Activated CD8-positive, alpha-beta memory T cell treated with anti-CD3 and anti-CD28 coated beads for 1 hour (primary cell): ENCODE data around the gene TK2.
A peak's percentile ranks its signal among the peaks of the same experiment; 100 is the strongest.

Experiments
- DNase-seq, 2 donors: peaks; one replicate each; pipeline ENCODE4 v3.0.0-alpha.2; 2020; ENCODE audit warnings: low read depth in 1 of 2; ENCODE audit errors: extremely low read depth in 1 of 2

TK2 gene

GRCh38 chr16:66547101-66547989, 2.6 kb downstream of the TK2 start:
- DNase-seq = no peak

- DNase-seq = no peak
Measured at GRCh38 chr16:66544016-66544757, 5.7 kb downstream of the TK2 start.

- DNase-seq = no peak
Measured at GRCh38 chr16:66543541-66543940, 6.4 kb downstream of the TK2 start.

- no peak for DNase-seq
Measured at GRCh38 chr16:66542396-66542795, 7.5 kb downstream of the TK2 start.

GRCh38 chr16:66541388-66542355, 8.2 kb downstream of the TK2 start:
- no peak for DNase-seq

- no peak for DNase-seq
Measured at GRCh38 chr16:66539623-66540469, 10.1 kb downstream of the TK2 start.

GRCh38 chr16:66538910-66539309, 11.0 kb downstream of the TK2 start:
- no peak for DNase-seq

- no peak for DNase-seq
Measured at GRCh38 chr16:66537236-66537635, 12.7 kb downstream of the TK2 start.

- no peak for DNase-seq
Measured at GRCh38 chr16:66536525-66536924, 13.4 kb downstream of the TK2 start.

GRCh38 chr16:66534376-66534799, 15.5 kb downstream of the TK2 start:
- DNase-seq = no peak

- DNase-seq = no peak
Measured at GRCh38 chr16:66529475-66529874, 20.4 kb downstream of the TK2 start.

- no peak for DNase-seq
Measured at GRCh38 chr16:66528294-66528693, 21.6 kb downstream of the TK2 start.

GRCh38 chr16:66525396-66526180, 24.3 kb downstream of the TK2 start:
- no peak for DNase-seq

- DNase-seq = no peak
Measured at GRCh38 chr16:66524601-66525164, 25.2 kb downstream of the TK2 start.

- DNase-seq = no peak
Measured at GRCh38 chr16:66523861-66524354, 26.0 kb downstream of the TK2 start.

GRCh38 chr16:66522816-66523590, 26.9 kb downstream of the TK2 start:
- DNase-seq = no peak

- DNase-seq = peak; percentile 79 to 81
Measured at GRCh38 chr16:66521951-66522771, 27.8 kb downstream of the TK2 start.
